ENCODE results near the gene ZC3H7A.

DNA sequence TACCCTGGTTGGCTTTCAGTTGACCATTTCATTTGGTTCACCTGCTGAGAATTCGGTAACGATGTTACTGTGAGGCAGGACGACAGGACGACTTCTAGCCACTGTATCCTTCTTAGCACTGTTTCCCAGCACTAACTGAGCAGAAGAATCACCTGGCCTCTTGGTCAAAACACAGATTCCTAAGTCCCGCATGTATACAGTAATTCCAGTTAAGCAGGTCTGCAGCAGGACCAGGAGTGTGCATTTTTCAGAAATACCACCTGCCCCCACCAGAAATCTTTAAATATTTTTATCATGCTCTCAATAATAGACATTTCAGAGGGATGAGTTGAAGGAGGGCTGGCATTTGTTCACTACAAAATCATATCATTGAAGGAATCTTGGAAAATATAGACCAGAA lies 31.6 kb upstream of the ZC3H7A start:
- TF ChIP-seq EP300 (IDR thresholded peaks at IDR 0.05; ENCODE audit: borderline replicate concordance in 1 of 2, low read depth in 2 of 2, low read length in 2 of 2) (no peak), POLR2A (IDR thresholded peaks at IDR 0.05; ENCODE audit: control extremely low read depth in 1 of 2, low read depth in 2 of 2, low read length in 2 of 2) (no peak), EGR1 (IDR thresholded peaks at IDR 0.05; ENCODE audit: borderline replicate concordance, low read depth, low read length) (no peak), SRF (IDR thresholded peaks at IDR 0.05; ENCODE audit: low read depth, low read length) (no peak), CREB1 (IDR thresholded peaks at IDR 0.05) (no peak), HDAC2 (IDR thresholded peaks at IDR 0.05; ENCODE audit: borderline replicate concordance in 1 of 2, low read depth in 2 of 2, low read length in 2 of 2) (no peak), RXRA (IDR thresholded peaks at IDR 0.05; ENCODE audit: insufficient read depth, low read depth, low read length) (no peak), CBX8 (IDR thresholded peaks at IDR 0.05; ENCODE audit: borderline replicate concordance, low read depth, low read length) (no peak), RAD21 (IDR thresholded peaks at IDR 0.05 in 1 of 2, conservative IDR thresholded peaks at IDR 0.05 in 1 of 2; ENCODE audit: low read depth in 2 of 2, low read length in 2 of 2) (no peak), EZH2 (IDR thresholded peaks at IDR 0.05; ENCODE audit: low read depth, low read length, severe bottlenecking) (no peak)
- TF ChIP-seq, protein P1, sequence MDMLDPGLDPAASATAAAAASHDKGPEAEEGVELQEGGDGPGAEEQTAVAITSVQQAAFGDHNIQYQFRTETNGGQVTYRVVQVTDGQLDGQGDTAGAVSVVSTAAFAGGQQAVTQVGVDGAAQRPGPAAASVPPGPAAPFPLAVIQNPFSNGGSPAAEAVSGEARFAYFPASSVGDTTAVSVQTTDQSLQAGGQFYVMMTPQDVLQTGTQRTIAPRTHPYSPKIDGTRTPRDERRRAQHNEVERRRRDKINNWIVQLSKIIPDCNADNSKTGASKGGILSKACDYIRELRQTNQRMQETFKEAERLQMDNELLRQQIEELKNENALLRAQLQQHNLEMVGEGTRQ (IDR thresholded peaks at IDR 0.05; ENCODE audit: low read length): no peak
- TF ChIP-seq, protein P2, sequence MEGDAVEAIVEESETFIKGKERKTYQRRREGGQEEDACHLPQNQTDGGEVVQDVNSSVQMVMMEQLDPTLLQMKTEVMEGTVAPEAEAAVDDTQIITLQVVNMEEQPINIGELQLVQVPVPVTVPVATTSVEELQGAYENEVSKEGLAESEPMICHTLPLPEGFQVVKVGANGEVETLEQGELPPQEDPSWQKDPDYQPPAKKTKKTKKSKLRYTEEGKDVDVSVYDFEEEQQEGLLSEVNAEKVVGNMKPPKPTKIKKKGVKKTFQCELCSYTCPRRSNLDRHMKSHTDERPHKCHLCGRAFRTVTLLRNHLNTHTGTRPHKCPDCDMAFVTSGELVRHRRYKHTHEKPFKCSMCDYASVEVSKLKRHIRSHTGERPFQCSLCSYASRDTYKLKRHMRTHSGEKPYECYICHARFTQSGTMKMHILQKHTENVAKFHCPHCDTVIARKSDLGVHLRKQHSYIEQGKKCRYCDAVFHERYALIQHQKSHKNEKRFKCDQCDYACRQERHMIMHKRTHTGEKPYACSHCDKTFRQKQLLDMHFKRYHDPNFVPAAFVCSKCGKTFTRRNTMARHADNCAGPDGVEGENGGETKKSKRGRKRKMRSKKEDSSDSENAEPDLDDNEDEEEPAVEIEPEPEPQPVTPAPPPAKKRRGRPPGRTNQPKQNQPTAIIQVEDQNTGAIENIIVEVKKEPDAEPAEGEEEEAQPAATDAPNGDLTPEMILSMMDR (IDR thresholded peaks at IDR 0.05; ENCODE audit: control extremely low read depth in 1 of 3, insufficient read depth in 1 of 3, low read depth in 1 of 3, low read length in 3 of 3): no peak
- TF ChIP-seq, protein P3, sequence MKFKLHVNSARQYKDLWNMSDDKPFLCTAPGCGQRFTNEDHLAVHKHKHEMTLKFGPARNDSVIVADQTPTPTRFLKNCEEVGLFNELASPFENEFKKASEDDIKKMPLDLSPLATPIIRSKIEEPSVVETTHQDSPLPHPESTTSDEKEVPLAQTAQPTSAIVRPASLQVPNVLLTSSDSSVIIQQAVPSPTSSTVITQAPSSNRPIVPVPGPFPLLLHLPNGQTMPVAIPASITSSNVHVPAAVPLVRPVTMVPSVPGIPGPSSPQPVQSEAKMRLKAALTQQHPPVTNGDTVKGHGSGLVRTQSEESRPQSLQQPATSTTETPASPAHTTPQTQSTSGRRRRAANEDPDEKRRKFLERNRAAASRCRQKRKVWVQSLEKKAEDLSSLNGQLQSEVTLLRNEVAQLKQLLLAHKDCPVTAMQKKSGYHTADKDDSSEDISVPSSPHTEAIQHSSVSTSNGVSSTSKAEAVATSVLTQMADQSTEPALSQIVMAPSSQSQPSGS (IDR thresholded peaks at IDR 0.05; ENCODE audit: low read length): no peak
- TF ChIP-seq, protein P4, sequence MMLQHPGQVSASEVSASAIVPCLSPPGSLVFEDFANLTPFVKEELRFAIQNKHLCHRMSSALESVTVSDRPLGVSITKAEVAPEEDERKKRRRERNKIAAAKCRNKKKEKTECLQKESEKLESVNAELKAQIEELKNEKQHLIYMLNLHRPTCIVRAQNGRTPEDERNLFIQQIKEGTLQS (IDR thresholded peaks at IDR 0.05; ENCODE audit: insufficient read depth, low read depth, low read length): no peak
